HUES6 (cell line): ENCODE measurements around the gene ITPA.

ENCODE experiments used
- H3K27ac ChIP-seq: 2 replicates; pipeline ENCODE4 v1.7.0; 2013; ENCODE audit warnings: low read depth, mild to moderate bottlenecking, low read length, inconsistent platforms
- H3K27me3 ChIP-seq: 2 replicates; pipeline ENCODE4 v1.6.1; 2013; ENCODE audit warnings: low read length; ENCODE audit not compliant: control insufficient read depth, insufficient read depth
- H3K36me3 ChIP-seq: 2 replicates; pipeline ENCODE4 v1.6.1; 2013; ENCODE audit warnings: low read length; ENCODE audit not compliant: control insufficient read depth, insufficient read depth
- H3K4me1 ChIP-seq: 2 replicates; pipeline ENCODE4 v1.6.1; 2013; ENCODE audit warnings: low read length; ENCODE audit not compliant: control insufficient read depth, insufficient read depth
- H3K4me3 ChIP-seq: 2 replicates; pipeline ENCODE4 v1.5.1; 2013; ENCODE audit warnings: low read depth, low read length
- H3K9ac ChIP-seq: one replicate; pipeline ENCODE4 v1.6.1; 2013; ENCODE audit warnings: mild to moderate bottlenecking, low read length
- H3K9me3 ChIP-seq: 2 replicates; pipeline ENCODE4 v1.6.1; 2013; ENCODE audit warnings: low read depth, low read length; ENCODE audit not compliant: control insufficient read depth, insufficient read depth

The ITPA gene

GRCh38 chr20:3251806-3252205, 42.5 kb downstream of the ITPA start:
- H3K9ac ChIP-seq = no peak overlapping the region
- H3K4me3 ChIP-seq = no peak overlapping the region
- H3K36me3 ChIP-seq = peaks cover 23% of the 10 kb centered on the region
- H3K27me3 ChIP-seq = peaks cover 28% of the 10 kb centered on the region
- no peaks in the 10 kb centered on the region for H3K9me3 ChIP-seq
- H3K27ac ChIP-seq = no peak overlapping the region
- peaks cover 23% of the 10 kb centered on the region for H3K4me1 ChIP-seq

GRCh38 chr20:3255728-3256127, 46.4 kb downstream of the ITPA start:
- H3K9me3 ChIP-seq = no peaks in the 10 kb centered on the region
- H3K27me3 ChIP-seq = no peaks in the 10 kb centered on the region
- no peak overlapping the region for H3K27ac ChIP-seq
- no peaks in the 10 kb centered on the region for H3K4me1 ChIP-seq
- no peak overlapping the region for H3K4me3 ChIP-seq
- no peak overlapping the region for H3K9ac ChIP-seq
- H3K36me3 ChIP-seq = peaks cover 23% of the 10 kb centered on the region

- H3K36me3 ChIP-seq = peaks cover 19% of the 10 kb centered on the region
These were observed 49.1 kb downstream of the ITPA start for GRCh38 chr20:3258429-3258828.

GRCh38 chr20:3262566-3262965, 53.3 kb downstream of the ITPA start:
- Histone ChIP-seq H3K27me3 (no peaks in the 10 kb centered on the region), H3K9me3 (no peaks in the 10 kb centered on the region), H3K36me3 (peaks cover 8% of the 10 kb centered on the region), H3K4me3 (no peak overlapping the region), H3K4me1 (no peaks in the 10 kb centered on the region), H3K9ac (no peak overlapping the region), H3K27ac (no peak overlapping the region)

More at GRCh38 chr20:3258429-3258828, 49.1 kb downstream of the ITPA start:
- Histone ChIP-seq H3K27ac (no peak overlapping the region), H3K27me3 (no peaks in the 10 kb centered on the region), H3K4me1 (no peaks in the 10 kb centered on the region), H3K4me3 (no peak overlapping the region), H3K9me3 (no peaks in the 10 kb centered on the region), H3K9ac (no peak overlapping the region)

GRCh38 chr20:3270051-3270450, 60.8 kb downstream of the ITPA start:
- H3K36me3 ChIP-seq = peaks cover 6% of the 10 kb centered on the region
- H3K27ac ChIP-seq = no peak overlapping the region
- no peaks in the 10 kb centered on the region for H3K27me3 ChIP-seq
- no peak overlapping the region for H3K4me3 ChIP-seq
- no peaks in the 10 kb centered on the region for H3K4me1 ChIP-seq
- no peaks in the 10 kb centered on the region for H3K9me3 ChIP-seq
- no peak overlapping the region for H3K9ac ChIP-seq

- Histone ChIP-seq H3K36me3 (peaks cover 17% of the 10 kb centered on the region), H3K27me3 (no peaks in the 10 kb centered on the region), H3K4me3 (no peak overlapping the region), H3K9ac (no peak overlapping the region), H3K9me3 (no peaks in the 10 kb centered on the region), H3K27ac (no peak overlapping the region), H3K4me1 (no peaks in the 10 kb centered on the region)
These were observed 64.1 kb downstream of the ITPA start for GRCh38 chr20:3273371-3273770.
